ENCODE data around the gene GPC5. TPM values are rescaled to one million over a fixed set of nuclear protein-coding genes. Genes with fewer than 3 reads are reported as not detected.

The GPC5 gene
- total and polyA plus RNA-seq, 2 of the 8 experiments (the other 6 are each of a cell fraction or from before 2014, with no cell fraction given): 0.20 to 0.39 TPM

DNA sequence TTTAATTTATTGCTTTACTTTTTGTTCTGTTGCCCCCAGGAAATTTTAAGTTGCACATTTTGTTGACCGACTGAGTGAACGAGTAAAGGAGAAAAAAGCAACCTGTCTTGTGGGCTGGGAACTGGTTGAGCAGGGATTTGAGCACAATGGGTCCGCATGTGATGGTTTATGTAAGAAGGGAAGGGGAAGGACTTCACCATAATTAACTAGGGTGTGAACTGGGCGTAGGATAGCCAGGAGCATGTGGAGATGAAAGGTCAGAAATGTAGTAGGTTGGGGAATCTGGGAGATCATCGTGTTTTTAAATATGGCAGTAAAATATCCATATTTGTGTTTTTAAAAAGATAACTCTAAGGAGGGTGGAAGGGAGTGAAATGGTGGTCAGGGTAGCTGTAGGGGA lies 99.9 kb downstream of the GPC5 start:
- Histone ChIP-seq H3K4me3 (ENCODE audit: extremely low read depth in 1 of 4, insufficient read depth in 2 of 4, low read depth in 3 of 4, low read length in 4 of 4) (no peak overlapping the region), H3K36me3 (ENCODE audit: control insufficient read depth in 2 of 4, insufficient read depth in 4 of 4, low read length in 3 of 4) (no peaks in the 10 kb centered on the region), H3K79me2 (ENCODE audit: control insufficient read depth in 1 of 2, insufficient read depth in 2 of 2, low read length in 2 of 2) (no peaks in the 10 kb centered on the region), H2AK5ac (ENCODE audit: low read depth, low read length) (no peak overlapping the region), H2BK20ac (ENCODE audit: low read length) (no peak overlapping the region), H2BK12ac (ENCODE audit: low read depth, low read length) (no peak overlapping the region), H2BK5ac (ENCODE audit: low read depth, low read length) (no peak overlapping the region), H4K8ac (ENCODE audit: extremely low read depth, insufficient read depth, low read length) (no peak overlapping the region), H3K27me3 (replicated peaks in 1 of 4; ENCODE audit: control insufficient read depth in 3 of 4, extremely low read depth in 1 of 4, insufficient read depth in 3 of 4, low read length in 3 of 4) (no peaks in the 10 kb centered on the region), H3K79me1 (ENCODE audit: low read depth, low read length) (no peaks in the 10 kb centered on the region), H2BK120ac (replicated peaks; ENCODE audit: low read depth, low read length) (no peak overlapping the region), H3K23me2 (ENCODE audit: low read depth, low read length) (no peaks in the 10 kb centered on the region), H3K9ac (replicated peaks in 1 of 4; ENCODE audit: extremely low read depth in 1 of 4, low read depth in 3 of 4, low read length in 3 of 4) (no peak overlapping the region), H3K4me1 (replicated peaks in 1 of 4; ENCODE audit: control insufficient read depth in 3 of 4, insufficient read depth in 4 of 4, low read length in 3 of 4) (no peaks in the 10 kb centered on the region), H4K20me1 (replicated peaks in 1 of 2; ENCODE audit: control insufficient read depth in 1 of 2, insufficient read depth in 2 of 2, low read length in 2 of 2) (no peaks in the 10 kb centered on the region), H3K23ac (ENCODE audit: insufficient read length) (no peak overlapping the region), H3K27ac (ENCODE audit: low read depth, low read length) (no peak overlapping the region), H3K18ac (ENCODE audit: extremely low read depth, low read length) (no peak overlapping the region), H2AFZ (ENCODE audit: low read length) (no peak overlapping the region), H3K14ac (ENCODE audit: insufficient read length) (no peak overlapping the region), H3K4ac (replicated peaks; ENCODE audit: insufficient read length, low read depth, low read length) (no peak overlapping the region), H2BK15ac (ENCODE audit: low read length) (no peak overlapping the region), H4K5ac (ENCODE audit: insufficient read length, low read depth, low read length) (no peak overlapping the region), H3K4me2 (ENCODE audit: insufficient read depth in 1 of 2, low read depth in 2 of 2, low read length in 2 of 2) (no peak overlapping the region), H3K56ac (replicated peaks; ENCODE audit: insufficient read length, low read depth, low read length) (no peak overlapping the region), H3K9me3 (ENCODE audit: insufficient read depth in 2 of 2, low read depth in 1 of 2, low read length in 1 of 2) (no peaks in the 10 kb centered on the region), H4K91ac (replicated peaks; ENCODE audit: insufficient read length, low read length) (no peak overlapping the region)
- FAIRE-seq: no peak
- no peak for DNase-seq (ENCODE audit: low read depth in 1 of 2, low spot score in 2 of 2)
- WGBS, 2 experiments (ENCODE audit: extremely low coverage in 1 of 2, insufficient coverage in 1 of 2, insufficient read length in 1 of 2, insufficient replicate concordance in 2 of 2, low coverage in 1 of 2, low lambda C conversion rate in 2 of 2, missing lambda C conversion rate in 1 of 2): 84% methylated on average over 5 of the region's 5 CpGs; no CpG with 5 or more reads in 1 of the 2 experiments
- ChIA-PET POLR2A (ENCODE audit: partially characterized antibody) (no interaction called here), CTCF (ENCODE audit: partially characterized antibody) (no interaction called here)
- TF ChIP-seq TBP (IDR thresholded peaks at IDR 0.05; ENCODE audit: low read depth, low read length) (no peak), NRF1 (IDR thresholded peaks at IDR 0.05; ENCODE audit: low read depth, low read length) (no peak), KDM4A (IDR thresholded peaks at IDR 0.05; ENCODE audit: low read depth, low read length, severe bottlenecking) (no peak), SP2 (IDR thresholded peaks at IDR 0.05; ENCODE audit: low read length) (no peak), CREB1 (IDR thresholded peaks at IDR 0.05) (no peak), POLR2A (IDR thresholded peaks at IDR 0.05; ENCODE audit: control extremely low read depth in 1 of 2, low read depth in 2 of 2, low read length in 2 of 2) (no peak), JUND (IDR thresholded peaks at IDR 0.05; ENCODE audit: low read length) (no peak), SIN3A (conservative IDR thresholded peaks at IDR 0.05 in 1 of 2, IDR thresholded peaks at IDR 0.05 in 1 of 2; ENCODE audit: low read depth in 1 of 2, low read length in 2 of 2) (no peak), CTBP2 (IDR thresholded peaks at IDR 0.05; ENCODE audit: borderline replicate concordance, insufficient read depth, insufficient read length, low read length) (no peak), HDAC2 (IDR thresholded peaks at IDR 0.05; ENCODE audit: borderline replicate concordance in 1 of 2, low read depth in 2 of 2, low read length in 2 of 2) (no peak), POLR2AphosphoS5 (IDR thresholded peaks at IDR 0.05; ENCODE audit: low read depth, low read length) (no peak), SIX5 (IDR thresholded peaks at IDR 0.05; ENCODE audit: low read depth, low read length) (no peak)
- TF ChIP-seq, protein P1, sequence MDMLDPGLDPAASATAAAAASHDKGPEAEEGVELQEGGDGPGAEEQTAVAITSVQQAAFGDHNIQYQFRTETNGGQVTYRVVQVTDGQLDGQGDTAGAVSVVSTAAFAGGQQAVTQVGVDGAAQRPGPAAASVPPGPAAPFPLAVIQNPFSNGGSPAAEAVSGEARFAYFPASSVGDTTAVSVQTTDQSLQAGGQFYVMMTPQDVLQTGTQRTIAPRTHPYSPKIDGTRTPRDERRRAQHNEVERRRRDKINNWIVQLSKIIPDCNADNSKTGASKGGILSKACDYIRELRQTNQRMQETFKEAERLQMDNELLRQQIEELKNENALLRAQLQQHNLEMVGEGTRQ (IDR thresholded peaks at IDR 0.05; ENCODE audit: low read length): no peak
- TF ChIP-seq, protein P2, sequence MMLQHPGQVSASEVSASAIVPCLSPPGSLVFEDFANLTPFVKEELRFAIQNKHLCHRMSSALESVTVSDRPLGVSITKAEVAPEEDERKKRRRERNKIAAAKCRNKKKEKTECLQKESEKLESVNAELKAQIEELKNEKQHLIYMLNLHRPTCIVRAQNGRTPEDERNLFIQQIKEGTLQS (IDR thresholded peaks at IDR 0.05; ENCODE audit: insufficient read depth, low read depth, low read length): no peak

Data from H1 (cell line).